HepG2 (cell line): Measurements from ENCODE around the gene BAG3. TPM values are rescaled to one million over a fixed set of nuclear protein-coding genes. Genes with fewer than 3 reads are reported as not detected.

Experiments
- BRCA1 ChIP-seq: sonication (generic); formaldehyde crosslinking; IDR thresholded peaks from 2 replicates; pipeline ENCODE4 v1.4.0; 2020; ENCODE audit warnings: missing genetic modification reagents
- ETV5 ChIP-seq: IDR thresholded peaks from 2 replicates; pipeline ENCODE4 v1.6.1; 2018; ENCODE audit warnings: missing biosample characterization, missing genetic modification reagents, inconsistent platforms, borderline replicate concordance
- SMAD3 ChIP-seq: sonication (generic); formaldehyde crosslinking; IDR thresholded peaks from 2 replicates; pipeline ENCODE4 v1.4.0; 2020; ENCODE audit warnings: missing genetic modification reagents
- ZNF367 ChIP-seq: sonication (generic); formaldehyde crosslinking; IDR thresholded peaks from 2 replicates; pipeline ENCODE4 v1.4.0; 2020; ENCODE audit warnings: missing genetic modification reagents, borderline replicate concordance
- ZNF547 ChIP-seq: sonication (generic); formaldehyde crosslinking; IDR thresholded peaks from 2 replicates; pipeline ENCODE4 v1.5.1; 2020; ENCODE audit warnings: mild to moderate bottlenecking, missing genetic modification reagents
- ZNF816 ChIP-seq: sonication (generic); formaldehyde crosslinking; IDR thresholded peaks from 2 replicates; pipeline ENCODE4 v1.8.0; 2022; ENCODE audit warnings: missing genetic modification reagents, mild to moderate bottlenecking, borderline replicate concordance
- polyA plus RNA-seq, 8 experiments: library from polyadenylated mRNA; depleted of rRNA in 3 of 8; stranded (reverse) in 7 of 8; unstranded in 1 of 8; fragments of >200 nt; fragmentation: Illumina TruSeq in 4 of 8; extraction: Trizol in 4 of 8; gene quantifications; 2 replicates each; pipeline versions ENCODE4 v1.2.1 to v1.2.3, GENCODE V29; 2011 to 2016; ENCODE audit warnings: low read depth in 4 of 8, missing spikeins in 1 of 8, mixed read lengths in 1 of 8; ENCODE audit not compliant: insufficient read depth in 1 of 8
- total RNA-seq, 5 experiments: library from RNA; depleted of rRNA; stranded (reverse); fragments of >200 nt; fragmentation: Illumina TruSeq; extraction: Trizol; gene quantifications; 2 replicates each; pipeline ENCODE4 v1.2.3, GENCODE V29; 2016; ENCODE audit warnings: low read depth in 1 of 5
- TF ChIP-seq, protein P1 (sequence below): sonication (generic); formaldehyde crosslinking; IDR thresholded peaks from 2 replicates; pipeline ENCODE4 v1.4.0; 2020; ENCODE audit warnings: missing genetic modification reagents
- TF ChIP-seq, protein P2 (sequence below): sonication (generic); formaldehyde crosslinking; IDR thresholded peaks from 2 replicates; pipeline ENCODE4 v1.5.1; 2020; ENCODE audit warnings: mild to moderate bottlenecking, missing genetic modification reagents, moderate library complexity
- TF ChIP-seq, protein P3 (sequence below): sonication (generic); formaldehyde crosslinking; IDR thresholded peaks from 2 replicates; pipeline ENCODE4 v1.4.0; 2020; ENCODE audit warnings: missing genetic modification reagents
- TF ChIP-seq, protein P4 (sequence below): sonication (generic); formaldehyde crosslinking; IDR thresholded peaks from 2 replicates; pipeline ENCODE4 v1.4.0; 2020; ENCODE audit warnings: mild to moderate bottlenecking, missing genetic modification reagents

The BAG3 gene
- total and polyA plus RNA-seq, 2 of the 13 experiments (the other 11 are each of a cell fraction or from before 2014, with no cell fraction given), result 2.9 to 6.7 TPM

DNA sequence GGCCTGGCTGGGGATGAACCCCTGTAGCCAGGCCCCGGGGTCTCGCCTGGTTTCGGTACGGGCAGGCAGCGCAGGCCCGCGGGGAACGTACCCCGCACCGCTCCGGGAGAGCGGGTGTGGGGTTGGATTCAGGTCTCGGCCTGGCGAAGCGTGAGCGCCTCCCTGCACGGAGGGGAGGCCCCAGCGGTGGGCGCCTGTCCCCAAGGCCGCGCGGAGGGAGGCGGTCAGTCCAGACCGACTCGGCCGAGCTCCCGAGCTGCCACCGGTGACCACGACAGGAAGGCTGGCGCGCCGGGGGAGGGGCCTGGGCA lies 74.3 kb downstream of the BAG3 start (continued):
- TF ChIP-seq ZNF816 (peak; percentile 84; the same call in 1 of the 2 replicates), ETV5 (peak; percentile 83; the same call in 1 of the 2 replicates), ZNF547 (CRISPR knock-in tag) (0 out of 2 replicates have a peak, but pooled peaks have one; percentile 43), BRCA1 (CRISPR knock-in tag) (no peak; the same call in 1 of the 2 replicates), ZNF367 (CRISPR knock-in tag) (no peak), SMAD3 (0 out of 2 replicates have a peak, but pooled peaks have one; percentile 34)
- TF ChIP-seq, protein P1, sequence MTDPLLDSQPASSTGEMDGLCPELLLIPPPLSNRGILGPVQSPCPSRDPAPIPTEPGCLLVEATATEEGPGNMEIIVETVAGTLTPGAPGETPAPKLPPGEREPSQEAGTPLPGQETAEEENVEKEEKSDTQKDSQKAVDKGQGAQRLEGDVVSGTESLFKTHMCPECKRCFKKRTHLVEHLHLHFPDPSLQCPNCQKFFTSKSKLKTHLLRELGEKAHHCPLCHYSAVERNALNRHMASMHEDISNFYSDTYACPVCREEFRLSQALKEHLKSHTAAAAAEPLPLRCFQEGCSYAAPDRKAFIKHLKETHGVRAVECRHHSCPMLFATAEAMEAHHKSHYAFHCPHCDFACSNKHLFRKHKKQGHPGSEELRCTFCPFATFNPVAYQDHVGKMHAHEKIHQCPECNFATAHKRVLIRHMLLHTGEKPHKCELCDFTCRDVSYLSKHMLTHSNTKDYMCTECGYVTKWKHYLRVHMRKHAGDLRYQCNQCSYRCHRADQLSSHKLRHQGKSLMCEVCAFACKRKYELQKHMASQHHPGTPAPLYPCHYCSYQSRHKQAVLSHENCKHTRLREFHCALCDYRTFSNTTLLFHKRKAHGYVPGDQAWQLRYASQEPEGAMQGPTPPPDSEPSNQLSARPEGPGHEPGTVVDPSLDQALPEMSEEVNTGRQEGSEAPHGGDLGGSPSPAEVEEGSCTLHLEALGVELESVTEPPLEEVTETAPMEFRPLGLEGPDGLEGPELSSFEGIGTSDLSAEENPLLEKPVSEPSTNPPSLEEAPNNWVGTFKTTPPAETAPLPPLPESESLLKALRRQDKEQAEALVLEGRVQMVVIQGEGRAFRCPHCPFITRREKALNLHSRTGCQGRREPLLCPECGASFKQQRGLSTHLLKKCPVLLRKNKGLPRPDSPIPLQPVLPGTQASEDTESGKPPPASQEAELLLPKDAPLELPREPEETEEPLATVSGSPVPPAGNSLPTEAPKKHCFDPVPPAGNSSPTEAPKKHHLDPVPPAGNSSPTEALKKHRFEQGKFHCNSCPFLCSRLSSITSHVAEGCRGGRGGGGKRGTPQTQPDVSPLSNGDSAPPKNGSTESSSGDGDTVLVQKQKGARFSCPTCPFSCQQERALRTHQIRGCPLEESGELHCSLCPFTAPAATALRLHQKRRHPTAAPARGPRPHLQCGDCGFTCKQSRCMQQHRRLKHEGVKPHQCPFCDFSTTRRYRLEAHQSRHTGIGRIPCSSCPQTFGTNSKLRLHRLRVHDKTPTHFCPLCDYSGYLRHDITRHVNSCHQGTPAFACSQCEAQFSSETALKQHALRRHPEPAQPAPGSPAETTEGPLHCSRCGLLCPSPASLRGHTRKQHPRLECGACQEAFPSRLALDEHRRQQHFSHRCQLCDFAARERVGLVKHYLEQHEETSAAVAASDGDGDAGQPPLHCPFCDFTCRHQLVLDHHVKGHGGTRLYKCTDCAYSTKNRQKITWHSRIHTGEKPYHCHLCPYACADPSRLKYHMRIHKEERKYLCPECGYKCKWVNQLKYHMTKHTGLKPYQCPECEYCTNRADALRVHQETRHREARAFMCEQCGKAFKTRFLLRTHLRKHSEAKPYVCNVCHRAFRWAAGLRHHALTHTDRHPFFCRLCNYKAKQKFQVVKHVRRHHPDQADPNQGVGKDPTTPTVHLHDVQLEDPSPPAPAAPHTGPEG (CRISPR knock-in tag), result no peak
- TF ChIP-seq, protein P2, sequence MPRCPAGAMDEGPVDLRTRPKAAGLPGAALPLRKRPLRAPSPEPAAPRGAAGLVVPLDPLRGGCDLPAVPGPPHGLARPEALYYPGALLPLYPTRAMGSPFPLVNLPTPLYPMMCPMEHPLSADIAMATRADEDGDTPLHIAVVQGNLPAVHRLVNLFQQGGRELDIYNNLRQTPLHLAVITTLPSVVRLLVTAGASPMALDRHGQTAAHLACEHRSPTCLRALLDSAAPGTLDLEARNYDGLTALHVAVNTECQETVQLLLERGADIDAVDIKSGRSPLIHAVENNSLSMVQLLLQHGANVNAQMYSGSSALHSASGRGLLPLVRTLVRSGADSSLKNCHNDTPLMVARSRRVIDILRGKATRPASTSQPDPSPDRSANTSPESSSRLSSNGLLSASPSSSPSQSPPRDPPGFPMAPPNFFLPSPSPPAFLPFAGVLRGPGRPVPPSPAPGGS (CRISPR knock-in tag), result 0 out of 2 replicates have a peak, but pooled peaks have one; percentile 16
- TF ChIP-seq, protein P3, sequence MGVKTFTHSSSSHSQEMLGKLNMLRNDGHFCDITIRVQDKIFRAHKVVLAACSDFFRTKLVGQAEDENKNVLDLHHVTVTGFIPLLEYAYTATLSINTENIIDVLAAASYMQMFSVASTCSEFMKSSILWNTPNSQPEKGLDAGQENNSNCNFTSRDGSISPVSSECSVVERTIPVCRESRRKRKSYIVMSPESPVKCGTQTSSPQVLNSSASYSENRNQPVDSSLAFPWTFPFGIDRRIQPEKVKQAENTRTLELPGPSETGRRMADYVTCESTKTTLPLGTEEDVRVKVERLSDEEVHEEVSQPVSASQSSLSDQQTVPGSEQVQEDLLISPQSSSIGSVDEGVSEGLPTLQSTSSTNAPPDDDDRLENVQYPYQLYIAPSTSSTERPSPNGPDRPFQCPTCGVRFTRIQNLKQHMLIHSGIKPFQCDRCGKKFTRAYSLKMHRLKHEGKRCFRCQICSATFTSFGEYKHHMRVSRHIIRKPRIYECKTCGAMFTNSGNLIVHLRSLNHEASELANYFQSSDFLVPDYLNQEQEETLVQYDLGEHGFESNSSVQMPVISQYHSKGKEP (CRISPR knock-in tag), result 0 out of 2 replicates have a peak, but pooled peaks have one; percentile 75
- TF ChIP-seq, protein P4, sequence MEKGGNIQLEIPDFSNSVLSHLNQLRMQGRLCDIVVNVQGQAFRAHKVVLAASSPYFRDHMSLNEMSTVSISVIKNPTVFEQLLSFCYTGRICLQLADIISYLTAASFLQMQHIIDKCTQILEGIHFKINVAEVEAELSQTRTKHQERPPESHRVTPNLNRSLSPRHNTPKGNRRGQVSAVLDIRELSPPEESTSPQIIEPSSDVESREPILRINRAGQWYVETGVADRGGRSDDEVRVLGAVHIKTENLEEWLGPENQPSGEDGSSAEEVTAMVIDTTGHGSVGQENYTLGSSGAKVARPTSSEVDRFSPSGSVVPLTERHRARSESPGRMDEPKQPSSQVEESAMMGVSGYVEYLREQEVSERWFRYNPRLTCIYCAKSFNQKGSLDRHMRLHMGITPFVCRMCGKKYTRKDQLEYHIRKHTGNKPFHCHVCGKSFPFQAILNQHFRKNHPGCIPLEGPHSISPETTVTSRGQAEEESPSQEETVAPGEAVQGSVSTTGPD (CRISPR knock-in tag), result no peak
